Nephron progenitor cell (in vitro differentiated cells): ENCODE measurements around the gene KLK3.

Experiments
- DNase-seq: peaks from one replicate; pipeline ENCODE4 v3.0.0; 2021
- H3K27ac Mint-ChIP-seq: 2 replicates; pipeline ENCODE4 v1.8.0; 2021; ENCODE audit warnings: mild to moderate bottlenecking, moderate library complexity, mixed read lengths
- H3K27me3 Mint-ChIP-seq: 2 replicates; pipeline ENCODE4 v1.8.0; 2021; ENCODE audit warnings: mild to moderate bottlenecking, low read depth, mixed read lengths; ENCODE audit not compliant: poor library complexity
- H3K36me3 Mint-ChIP-seq: 2 replicates; pipeline ENCODE4 v1.8.0; 2021; ENCODE audit warnings: low read depth, mixed read lengths
- H3K4me1 Mint-ChIP-seq: 2 replicates; pipeline ENCODE4 v1.8.0; 2021; ENCODE audit warnings: mixed read lengths
- H3K4me3 Mint-ChIP-seq: 2 replicates; pipeline ENCODE4 v1.8.0; 2021; ENCODE audit warnings: mild to moderate bottlenecking, moderate library complexity, mixed read lengths
- H3K9me3 Mint-ChIP-seq: 2 replicates; pipeline ENCODE4 v1.8.0; 2021; ENCODE audit warnings: mild to moderate bottlenecking, moderate library complexity, mixed read lengths
- TF ChIP-seq, protein P1 (sequence below): fragments of 200-600 bp; sonication (generic); IDR thresholded peaks from 2 replicates; pipeline ENCODE4 v1.5.0; 2021; ENCODE audit warnings: antibody characterized with exemption

Gene KLK3

GRCh38 chr19:50859849-50860248, 5.1 kb downstream of the KLK3 start:
- no peaks in the 10 kb centered on the region for H3K36me3 Mint-ChIP-seq
- H3K9me3 Mint-ChIP-seq = no peaks in the 10 kb centered on the region
- H3K27me3 Mint-ChIP-seq = peaks cover 87% of the 10 kb centered on the region
- TF ChIP-seq, protein P1, sequence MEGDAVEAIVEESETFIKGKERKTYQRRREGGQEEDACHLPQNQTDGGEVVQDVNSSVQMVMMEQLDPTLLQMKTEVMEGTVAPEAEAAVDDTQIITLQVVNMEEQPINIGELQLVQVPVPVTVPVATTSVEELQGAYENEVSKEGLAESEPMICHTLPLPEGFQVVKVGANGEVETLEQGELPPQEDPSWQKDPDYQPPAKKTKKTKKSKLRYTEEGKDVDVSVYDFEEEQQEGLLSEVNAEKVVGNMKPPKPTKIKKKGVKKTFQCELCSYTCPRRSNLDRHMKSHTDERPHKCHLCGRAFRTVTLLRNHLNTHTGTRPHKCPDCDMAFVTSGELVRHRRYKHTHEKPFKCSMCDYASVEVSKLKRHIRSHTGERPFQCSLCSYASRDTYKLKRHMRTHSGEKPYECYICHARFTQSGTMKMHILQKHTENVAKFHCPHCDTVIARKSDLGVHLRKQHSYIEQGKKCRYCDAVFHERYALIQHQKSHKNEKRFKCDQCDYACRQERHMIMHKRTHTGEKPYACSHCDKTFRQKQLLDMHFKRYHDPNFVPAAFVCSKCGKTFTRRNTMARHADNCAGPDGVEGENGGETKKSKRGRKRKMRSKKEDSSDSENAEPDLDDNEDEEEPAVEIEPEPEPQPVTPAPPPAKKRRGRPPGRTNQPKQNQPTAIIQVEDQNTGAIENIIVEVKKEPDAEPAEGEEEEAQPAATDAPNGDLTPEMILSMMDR = no peak
- no peak overlapping the region for H3K4me3 Mint-ChIP-seq
- H3K27ac Mint-ChIP-seq = no peak overlapping the region
- no peak for DNase-seq
- H3K4me1 Mint-ChIP-seq = peaks cover 6% of the 10 kb centered on the region

DNA sequence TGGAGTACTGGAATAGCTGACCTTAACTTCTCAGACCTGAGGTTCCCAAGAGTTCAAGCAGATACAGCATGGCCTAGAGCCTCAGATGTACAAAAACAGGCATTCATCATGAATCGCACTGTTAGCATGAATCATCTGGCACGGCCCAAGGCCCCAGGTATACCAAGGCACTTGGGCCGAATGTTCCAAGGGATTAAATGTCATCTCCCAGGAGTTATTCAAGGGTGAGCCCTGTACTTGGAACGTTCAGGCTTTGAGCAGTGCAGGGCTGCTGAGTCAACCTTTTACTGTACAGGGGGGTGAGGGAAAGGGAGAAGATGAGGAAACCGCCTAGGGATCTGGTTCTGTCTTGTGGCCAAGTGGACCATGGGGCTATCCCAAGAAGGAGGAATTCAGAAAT, 6.3 kb downstream of the KLK3 start:
- TF ChIP-seq, protein P1 = no peak
- H3K36me3 Mint-ChIP-seq = no peaks in the 10 kb centered on the region
- H3K27ac Mint-ChIP-seq = no peak overlapping the region
- H3K27me3 Mint-ChIP-seq = peaks cover 84% of the 10 kb centered on the region
- peaks cover 6% of the 10 kb centered on the region for H3K4me1 Mint-ChIP-seq
- no peak for DNase-seq
- H3K9me3 Mint-ChIP-seq = no peaks in the 10 kb centered on the region
- no peak overlapping the region for H3K4me3 Mint-ChIP-seq

DNA sequence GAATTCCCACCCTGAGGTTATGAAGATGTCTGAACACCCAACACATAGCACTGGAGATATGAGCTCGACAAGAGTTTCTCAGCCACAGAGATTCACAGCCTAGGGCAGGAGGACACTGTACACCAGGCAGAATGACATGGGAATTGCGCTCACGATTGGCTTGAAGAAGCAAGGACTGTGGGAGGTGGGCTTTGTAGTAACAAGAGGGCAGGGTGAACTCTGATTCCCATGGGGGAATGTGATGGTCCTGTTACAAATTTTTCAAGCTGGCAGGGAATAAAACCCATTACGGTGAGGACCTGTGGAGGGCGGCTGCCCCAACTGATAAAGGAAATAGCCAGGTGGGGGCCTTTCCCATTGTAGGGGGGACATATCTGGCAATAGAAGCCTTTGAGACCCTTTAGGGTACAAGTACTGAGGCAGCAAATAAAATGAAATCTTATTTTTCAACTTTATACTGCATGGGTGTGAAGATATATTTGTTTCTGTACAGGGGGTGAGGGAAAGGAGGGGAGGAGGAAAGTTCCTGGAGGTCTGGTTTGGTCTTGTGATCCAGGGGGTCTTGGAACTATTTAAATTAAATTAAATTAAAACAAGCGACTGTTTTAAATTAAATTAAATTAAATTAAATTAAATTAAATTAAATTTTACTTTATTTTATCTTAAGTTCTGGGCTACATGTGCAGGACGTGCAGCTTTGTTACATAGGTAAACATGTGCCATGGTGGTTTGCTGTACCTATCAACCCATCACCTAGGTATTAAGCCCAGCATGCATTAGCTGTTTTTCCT, 7.0 kb downstream of the KLK3 start:
- Mint-ChIP-seq H3K36me3 (no peaks in the 10 kb centered on the region), H3K27me3 (peaks cover 84% of the 10 kb centered on the region), H3K4me3 (no peak overlapping the region), H3K4me1 (peaks cover 6% of the 10 kb centered on the region), H3K9me3 (no peaks in the 10 kb centered on the region), H3K27ac (no peak overlapping the region)
- TF ChIP-seq, protein P1 = no peak
- no peak for DNase-seq

DNA sequence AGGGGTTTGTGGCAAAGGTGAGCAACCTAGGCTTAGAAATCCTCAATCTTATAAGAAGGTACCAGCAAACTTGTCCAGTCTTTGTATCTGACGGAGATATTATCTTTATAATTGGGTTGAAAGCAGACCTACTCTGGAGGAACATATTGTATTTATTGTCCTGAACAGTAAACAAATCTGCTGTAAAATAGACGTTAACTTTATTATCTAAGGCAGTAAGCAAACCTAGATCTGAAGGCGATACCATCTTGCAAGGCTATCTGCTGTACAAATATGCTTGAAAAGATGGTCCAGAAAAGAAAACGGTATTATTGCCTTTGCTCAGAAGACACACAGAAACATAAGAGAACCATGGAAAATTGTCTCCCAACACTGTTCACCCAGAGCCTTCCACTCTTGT, 14.8 kb downstream of the KLK3 start:
- H3K9me3 Mint-ChIP-seq = no peaks in the 10 kb centered on the region
- DNase-seq = no peak
- TF ChIP-seq, protein P1 = no peak
- H3K36me3 Mint-ChIP-seq = no peaks in the 10 kb centered on the region
- no peak overlapping the region for H3K4me3 Mint-ChIP-seq
- no peaks in the 10 kb centered on the region for H3K4me1 Mint-ChIP-seq
- no peak overlapping the region for H3K27ac Mint-ChIP-seq
- H3K27me3 Mint-ChIP-seq = peaks cover 64% of the 10 kb centered on the region

DNA sequence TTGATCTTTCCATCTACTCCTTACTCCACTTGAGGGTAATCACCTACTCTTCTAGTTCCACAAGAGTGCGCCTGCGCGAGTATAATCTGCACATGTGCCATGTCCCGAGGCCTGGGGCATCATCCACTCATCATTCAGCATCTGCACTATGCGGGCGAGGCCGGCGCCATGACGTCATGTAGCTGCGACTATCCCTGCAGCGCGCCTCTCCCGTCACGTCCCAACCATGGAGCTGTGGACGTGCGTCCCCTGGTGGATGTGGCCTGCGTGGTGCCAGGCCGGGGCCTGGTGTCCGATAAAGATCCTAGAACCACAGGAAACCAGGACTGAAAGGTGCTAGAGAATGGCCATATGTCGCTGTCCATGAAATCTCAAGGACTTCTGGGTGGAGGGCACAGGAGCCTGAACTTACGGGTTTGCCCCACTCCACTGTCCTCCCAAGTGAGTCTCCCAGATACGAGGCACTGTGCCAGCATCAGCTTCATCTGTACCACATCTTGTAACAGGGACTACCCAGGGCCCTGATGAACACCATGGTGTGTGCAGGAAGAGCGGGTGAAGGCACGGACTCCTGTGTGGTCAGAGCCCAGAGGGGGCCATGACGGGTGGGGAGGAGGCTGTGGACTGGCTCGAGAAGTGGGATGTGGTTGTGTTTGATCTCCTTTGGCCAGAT, 15.8 kb downstream of the KLK3 start:
- peaks cover 56% of the 10 kb centered on the region for H3K27me3 Mint-ChIP-seq
- no peaks in the 10 kb centered on the region for H3K4me1 Mint-ChIP-seq
- DNase-seq = no peak
- H3K27ac Mint-ChIP-seq = no peak overlapping the region
- H3K4me3 Mint-ChIP-seq = no peak overlapping the region
- TF ChIP-seq, protein P1 = no peak
- no peaks in the 10 kb centered on the region for H3K9me3 Mint-ChIP-seq
- H3K36me3 Mint-ChIP-seq = no peaks in the 10 kb centered on the region
